ENCODE results near the gene SRL.
"Not testable (repeated sequence)": the region's sequence is repeated elsewhere in the genome, so short reads cannot be mapped to it uniquely, and the experiment has no call there.

Gene SRL

GRCh38 chr16:4260360-4260759 is 18.5 kb upstream of the SRL start:
- no peak for DNase-seq

- no peak for DNase-seq
Measured at GRCh38 chr16:4257646-4258556, 16.0 kb upstream of the SRL start.

GRCh38 chr16:4253394-4254150 is 11.7 kb upstream of the SRL start:
- DNase-seq, result peak; percentile 97

GRCh38 chr16:4253012-4253393 is 11.1 kb upstream of the SRL start:
- DNase-seq, result not testable (repeated sequence)

- DNase-seq, result no peak
Measured at GRCh38 chr16:4249530-4250308, 7.8 kb upstream of the SRL start.

- no peak for DNase-seq
Measured at GRCh38 chr16:4247460-4247784, 5.5 kb upstream of the SRL start.

GRCh38 chr16:4246777-4247459 is 5.0 kb upstream of the SRL start:
- DNase-seq, result no peak

- DNase-seq, result peak; percentile 72
Measured at GRCh38 chr16:4245077-4245791, 3.4 kb upstream of the SRL start.

- DNase-seq, result no peak
Measured at GRCh38 chr16:4244254-4245076, 2.6 kb upstream of the SRL start.

GRCh38 chr16:4241258-4241927 is 487 bp downstream of the SRL start:
- DNase-seq, result no peak

GRCh38 chr16:4240624-4241023 is 1.3 kb downstream of the SRL start:
- no peak for DNase-seq

GRCh38 chr16:4239682-4240175 is 2.2 kb downstream of the SRL start:
- no peak for DNase-seq

- DNase-seq, result no peak
Measured at GRCh38 chr16:4239020-4239419, 2.9 kb downstream of the SRL start.

- no peak for DNase-seq
Measured at GRCh38 chr16:4233431-4233830, 8.4 kb downstream of the SRL start.

- no peak for DNase-seq
Measured at GRCh38 chr16:4232541-4233386, 9.1 kb downstream of the SRL start.

- no peak for DNase-seq
Measured at GRCh38 chr16:4231886-4232285, 10.0 kb downstream of the SRL start.

- no peak for DNase-seq
Measured at GRCh38 chr16:4231367-4231766, 10.5 kb downstream of the SRL start.

GRCh38 chr16:4227040-4227332 is 14.9 kb downstream of the SRL start:
- DNase-seq, result no peak

- DNase-seq, result no peak
Measured at GRCh38 chr16:4226251-4227039, 15.4 kb downstream of the SRL start.

Measured in NCI-H1694 (cell line).